ENCODE data around the gene MACROD2. TPM values are rescaled to one million over a fixed set of nuclear protein-coding genes. Genes with fewer than 3 reads are reported as not detected.

MACROD2 gene
- total RNA-seq, 1 donor from 2014 or later, result not detected

GRCh38 chr20:15061061-15061430 lies 1065.7 kb downstream of the MACROD2 start:
- DNase-seq (ENCODE audit: low spot score), result no peak
- H3K4me3 Mint-ChIP-seq, result no peak overlapping the region
- H3K27me3 Mint-ChIP-seq (ENCODE audit: insufficient read depth), result no peaks in the 10 kb centered on the region
- no peaks in the 10 kb centered on the region for H3K36me3 Mint-ChIP-seq (ENCODE audit: low read depth)
- no peak overlapping the region for H3K27ac Mint-ChIP-seq
- intact Hi-C loops (cut with micrococcal nuclease), result no loop called here
- no peaks in the 10 kb centered on the region for H3K9me3 Mint-ChIP-seq
- H3K4me1 Mint-ChIP-seq (ENCODE audit: low read depth), result no peaks in the 10 kb centered on the region

- H3K9me3 Mint-ChIP-seq, result no peaks in the 10 kb centered on the region
- H3K27ac Mint-ChIP-seq, result no peak overlapping the region
- no peak overlapping the region for H3K4me3 Mint-ChIP-seq
- H3K36me3 Mint-ChIP-seq (ENCODE audit: low read depth), result no peaks in the 10 kb centered on the region
- no peaks in the 10 kb centered on the region for H3K27me3 Mint-ChIP-seq (ENCODE audit: insufficient read depth)
- intact Hi-C loops (cut with micrococcal nuclease), result no loop called here
- no peak for DNase-seq (ENCODE audit: low spot score)
- H3K4me1 Mint-ChIP-seq (ENCODE audit: low read depth), result no peaks in the 10 kb centered on the region
These were observed 1066.6 kb downstream of the MACROD2 start for GRCh38 chr20:15061955-15062354.

GRCh38 chr20:15063081-15063480 lies 1067.8 kb downstream of the MACROD2 start:
- Mint-ChIP-seq H3K36me3 (ENCODE audit: low read depth) (no peaks in the 10 kb centered on the region), H3K27ac (no peak overlapping the region), H3K4me1 (ENCODE audit: low read depth) (no peaks in the 10 kb centered on the region), H3K27me3 (ENCODE audit: insufficient read depth) (no peaks in the 10 kb centered on the region), H3K4me3 (no peak overlapping the region), H3K9me3 (no peaks in the 10 kb centered on the region)
- DNase-seq (ENCODE audit: low spot score), result no peak
- intact Hi-C loops (cut with micrococcal nuclease), result no loop called here

GRCh38 chr20:15064741-15065140 lies 1069.4 kb downstream of the MACROD2 start:
- intact Hi-C loops (cut with micrococcal nuclease), result no loop called here
- no peak for DNase-seq (ENCODE audit: low spot score)
- no peaks in the 10 kb centered on the region for H3K36me3 Mint-ChIP-seq (ENCODE audit: low read depth)
- H3K9me3 Mint-ChIP-seq, result peaks cover 7% of the 10 kb centered on the region
- no peaks in the 10 kb centered on the region for H3K27me3 Mint-ChIP-seq (ENCODE audit: insufficient read depth)
- no peak overlapping the region for H3K27ac Mint-ChIP-seq
- no peaks in the 10 kb centered on the region for H3K4me1 Mint-ChIP-seq (ENCODE audit: low read depth)
- no peak overlapping the region for H3K4me3 Mint-ChIP-seq

DNA sequence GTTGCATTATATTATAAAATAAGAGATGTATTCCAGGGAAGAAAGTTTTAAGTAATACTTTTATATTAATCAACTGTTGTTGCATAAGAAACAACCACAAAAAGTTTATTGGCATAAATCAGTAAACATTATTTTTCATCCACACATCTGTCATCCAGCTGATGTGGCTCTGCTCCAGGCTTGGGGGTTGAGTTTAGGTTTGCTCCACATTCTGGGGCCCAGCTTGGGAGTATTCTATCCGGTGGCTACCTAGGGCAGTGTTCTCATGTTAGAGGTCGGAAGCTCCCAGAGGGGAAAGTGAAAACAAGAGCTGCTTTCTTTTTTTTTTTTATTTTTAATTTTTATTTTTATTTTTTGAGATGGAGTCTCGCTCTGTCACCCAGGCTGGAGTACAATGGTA lies 1070.5 kb downstream of the MACROD2 start:
- no peak for DNase-seq (ENCODE audit: low spot score)
- Mint-ChIP-seq H3K27me3 (ENCODE audit: insufficient read depth) (no peaks in the 10 kb centered on the region), H3K4me1 (ENCODE audit: low read depth) (no peaks in the 10 kb centered on the region), H3K36me3 (ENCODE audit: low read depth) (no peaks in the 10 kb centered on the region), H3K9me3 (peaks cover 7% of the 10 kb centered on the region), H3K27ac (no peak overlapping the region), H3K4me3 (no peak overlapping the region)
- intact Hi-C loops (cut with micrococcal nuclease), result no loop called here

DNA sequence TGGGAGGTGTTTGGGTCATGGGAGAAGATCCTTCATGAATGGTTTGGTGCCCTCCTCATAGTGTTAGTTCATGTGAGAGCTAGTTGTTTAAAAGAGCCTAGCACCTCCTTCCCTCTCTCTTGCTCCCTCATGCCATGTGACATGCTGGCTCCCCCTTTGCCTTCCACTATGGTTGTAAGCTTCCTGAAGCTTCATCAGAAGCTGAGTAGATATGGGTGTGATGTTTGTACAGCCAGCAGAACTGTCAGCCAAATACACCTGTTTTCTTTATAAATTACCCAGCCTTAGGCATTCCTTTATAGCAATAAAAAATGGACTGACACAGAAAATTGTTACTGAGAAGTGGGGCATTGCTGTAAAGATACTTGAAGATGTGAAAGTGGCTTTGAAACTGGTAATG lies 1073.2 kb downstream of the MACROD2 start:
- no peaks in the 10 kb centered on the region for H3K4me1 Mint-ChIP-seq (ENCODE audit: low read depth)
- no peak overlapping the region for H3K27ac Mint-ChIP-seq
- H3K9me3 Mint-ChIP-seq, result peaks cover 7% of the 10 kb centered on the region
- intact Hi-C loops (cut with micrococcal nuclease), result no loop called here
- no peak for DNase-seq (ENCODE audit: low spot score)
- no peak overlapping the region for H3K4me3 Mint-ChIP-seq
- H3K27me3 Mint-ChIP-seq (ENCODE audit: insufficient read depth), result no peaks in the 10 kb centered on the region
- H3K36me3 Mint-ChIP-seq (ENCODE audit: low read depth), result no peaks in the 10 kb centered on the region

GRCh38 chr20:15069355-15069754 lies 1074.0 kb downstream of the MACROD2 start:
- Mint-ChIP-seq H3K4me3 (no peak overlapping the region), H3K27me3 (ENCODE audit: insufficient read depth) (no peaks in the 10 kb centered on the region), H3K9me3 (peaks cover 7% of the 10 kb centered on the region), H3K4me1 (ENCODE audit: low read depth) (no peaks in the 10 kb centered on the region), H3K27ac (no peak overlapping the region), H3K36me3 (ENCODE audit: low read depth) (no peaks in the 10 kb centered on the region)
- intact Hi-C loops (cut with micrococcal nuclease), result no loop called here
- DNase-seq (ENCODE audit: low spot score), result no peak

GRCh38 chr20:15071085-15071808 lies 1075.9 kb downstream of the MACROD2 start:
- Mint-ChIP-seq H3K27ac (no peak overlapping the region), H3K4me1 (ENCODE audit: low read depth) (no peaks in the 10 kb centered on the region), H3K9me3 (peaks cover 11% of the 10 kb centered on the region), H3K36me3 (ENCODE audit: low read depth) (no peaks in the 10 kb centered on the region), H3K27me3 (ENCODE audit: insufficient read depth) (no peaks in the 10 kb centered on the region), H3K4me3 (no peak overlapping the region)
- intact Hi-C loops (cut with micrococcal nuclease), result no loop called here
- DNase-seq (ENCODE audit: low spot score), result no peak

DNA sequence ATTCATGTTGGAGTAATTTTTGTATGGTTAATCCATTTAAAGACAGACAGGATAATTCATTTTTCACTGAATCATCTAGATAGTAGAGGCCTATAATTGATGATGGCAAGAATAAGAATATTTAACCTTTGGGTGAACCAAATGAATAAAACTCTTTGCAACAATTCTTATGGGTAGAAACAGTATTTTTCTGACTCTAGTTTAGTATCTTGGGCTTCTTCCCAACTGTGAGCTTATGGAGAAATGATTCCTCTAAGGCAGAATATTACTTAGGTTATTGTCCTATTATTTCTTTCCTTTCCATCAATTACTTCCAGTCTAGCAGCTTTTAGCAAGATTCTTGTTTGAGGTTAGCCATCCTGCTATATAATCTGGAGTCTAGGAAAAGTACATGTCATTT lies 1077.0 kb downstream of the MACROD2 start:
- H3K27me3 Mint-ChIP-seq (ENCODE audit: insufficient read depth), result no peaks in the 10 kb centered on the region
- no peak overlapping the region for H3K4me3 Mint-ChIP-seq
- H3K9me3 Mint-ChIP-seq, result peaks cover 11% of the 10 kb centered on the region
- H3K36me3 Mint-ChIP-seq (ENCODE audit: low read depth), result no peaks in the 10 kb centered on the region
- no peak overlapping the region for H3K27ac Mint-ChIP-seq
- H3K4me1 Mint-ChIP-seq (ENCODE audit: low read depth), result no peaks in the 10 kb centered on the region
- intact Hi-C loops (cut with micrococcal nuclease), result no loop called here
- no peak for DNase-seq (ENCODE audit: low spot score)

DNA sequence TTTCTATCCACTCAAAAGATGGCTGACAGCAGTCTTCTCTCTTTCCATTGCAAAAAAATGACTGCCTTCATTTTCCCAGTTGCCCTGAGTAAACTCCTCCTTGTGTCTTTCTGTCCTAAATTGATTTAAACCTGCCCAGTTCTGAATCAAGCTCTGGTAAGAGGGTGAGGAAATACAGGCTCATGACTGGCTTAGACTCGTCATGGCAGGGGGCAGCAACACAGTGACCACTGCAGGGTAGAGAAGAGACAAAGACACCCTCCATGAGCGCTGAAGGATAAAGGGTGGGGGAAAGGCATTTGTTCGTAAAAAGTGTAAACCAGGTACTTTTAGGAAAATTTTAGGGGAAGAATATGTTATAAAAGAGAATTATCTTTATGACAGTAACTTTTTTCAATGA lies 1080.3 kb downstream of the MACROD2 start:
- H3K27me3 Mint-ChIP-seq (ENCODE audit: insufficient read depth), result no peaks in the 10 kb centered on the region
- intact Hi-C loops (cut with micrococcal nuclease), result no loop called here

GRCh38 chr20:15076785-15077184 lies 1081.5 kb downstream of the MACROD2 start:
- peaks cover 5% of the 10 kb centered on the region for H3K9me3 Mint-ChIP-seq
- intact Hi-C loops (cut with micrococcal nuclease), result no loop called here
- H3K4me3 Mint-ChIP-seq, result no peak overlapping the region
- no peak for DNase-seq (ENCODE audit: low spot score)
- H3K27ac Mint-ChIP-seq, result no peak overlapping the region
- H3K27me3 Mint-ChIP-seq (ENCODE audit: insufficient read depth), result no peaks in the 10 kb centered on the region
- no peaks in the 10 kb centered on the region for H3K4me1 Mint-ChIP-seq (ENCODE audit: low read depth)
- H3K36me3 Mint-ChIP-seq (ENCODE audit: low read depth), result no peaks in the 10 kb centered on the region

More for the DNA sequence above, 1080.3 kb downstream of the MACROD2 start:
- Mint-ChIP-seq H3K4me1 (ENCODE audit: low read depth) (no peaks in the 10 kb centered on the region), H3K36me3 (ENCODE audit: low read depth) (no peaks in the 10 kb centered on the region), H3K27ac (no peak overlapping the region), H3K4me3 (no peak overlapping the region), H3K9me3 (peaks cover 5% of the 10 kb centered on the region)
- DNase-seq (ENCODE audit: low spot score), result no peak

DNA sequence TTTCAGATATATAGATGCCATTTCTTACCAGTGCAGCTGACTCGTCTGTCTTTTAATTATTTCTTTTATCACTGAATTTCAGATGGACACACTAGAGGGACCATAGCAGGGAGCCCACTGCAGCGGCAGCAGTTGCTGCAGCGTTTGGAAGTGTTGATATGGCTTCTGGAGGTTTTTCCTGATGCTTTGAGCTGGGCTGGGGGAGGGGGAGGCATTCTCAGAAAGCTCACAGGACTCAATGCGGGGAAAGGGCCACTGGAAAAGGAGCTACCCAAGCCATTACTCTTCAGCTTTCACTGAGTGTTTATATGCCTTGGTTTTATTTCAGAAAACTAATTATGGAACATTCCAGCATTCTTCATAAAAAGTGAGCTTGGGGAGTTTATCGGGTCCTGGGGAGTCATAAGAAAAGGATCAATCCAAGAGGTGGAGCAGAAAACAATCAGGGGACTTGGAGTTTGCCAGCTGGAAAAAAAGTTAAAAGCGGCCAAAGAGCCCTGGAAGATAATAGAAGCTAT lies 1082.5 kb downstream of the MACROD2 start:
- intact Hi-C loops (cut with micrococcal nuclease), result no loop called here
- Mint-ChIP-seq H3K36me3 (ENCODE audit: low read depth) (no peaks in the 10 kb centered on the region), H3K4me3 (no peak overlapping the region), H3K27ac (no peak overlapping the region), H3K27me3 (ENCODE audit: insufficient read depth) (no peaks in the 10 kb centered on the region), H3K9me3 (peaks cover 5% of the 10 kb centered on the region), H3K4me1 (ENCODE audit: low read depth) (no peaks in the 10 kb centered on the region)
- no peak for DNase-seq (ENCODE audit: low spot score)

DNA sequence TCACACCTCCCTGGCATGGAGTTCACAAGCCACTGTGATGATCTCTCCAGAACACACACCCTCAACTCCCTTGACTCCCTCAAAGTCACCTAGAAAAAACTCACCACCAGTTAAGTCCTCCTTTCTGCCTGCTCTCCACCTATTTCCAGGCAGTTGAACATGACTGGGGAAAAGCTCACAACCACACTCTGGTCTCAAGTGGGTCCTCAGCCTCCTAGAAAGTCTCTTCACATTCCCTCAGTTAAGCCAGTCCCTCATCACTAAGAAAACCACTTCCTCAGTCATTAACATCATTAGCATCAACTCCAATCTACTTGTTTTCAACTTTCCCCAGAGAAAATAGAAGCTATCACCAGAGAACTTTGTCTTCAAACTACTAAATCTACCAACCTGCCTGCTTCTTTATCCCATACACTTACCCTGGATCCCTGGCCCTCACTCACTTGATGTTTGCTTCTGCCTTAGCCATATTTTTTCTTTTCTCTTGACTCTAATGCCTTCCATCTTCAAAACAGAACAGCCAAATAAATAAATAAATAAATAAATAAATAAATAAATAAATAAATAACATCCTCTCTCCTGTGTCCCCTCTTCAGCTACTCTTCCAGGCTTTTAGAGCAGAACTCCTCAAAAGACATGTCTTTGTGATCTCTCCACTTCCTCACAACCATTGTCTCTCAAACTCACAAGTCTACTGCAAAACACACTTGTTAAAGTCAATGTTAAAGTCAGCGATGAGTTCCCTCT lies 1084.5 kb downstream of the MACROD2 start:
- Mint-ChIP-seq H3K4me3 (no peak overlapping the region), H3K27me3 (ENCODE audit: insufficient read depth) (no peaks in the 10 kb centered on the region), H3K4me1 (ENCODE audit: low read depth) (no peaks in the 10 kb centered on the region), H3K36me3 (ENCODE audit: low read depth) (no peaks in the 10 kb centered on the region), H3K9me3 (peaks cover 3% of the 10 kb centered on the region), H3K27ac (no peak overlapping the region)
- DNase-seq (ENCODE audit: low spot score), result no peak
- intact Hi-C loops (cut with micrococcal nuclease), result no loop called here
